Activated T-cell treated with anti-CD3 and anti-CD28 coated beads for 24 hours (primary cell): ENCODE results near the gene NTSR1.

Experiments used
- DNase-seq: peaks from one replicate; pipeline ENCODE4 v3.0.0-alpha.2; 2020; ENCODE audit warnings: low read depth

The NTSR1 gene

DNA sequence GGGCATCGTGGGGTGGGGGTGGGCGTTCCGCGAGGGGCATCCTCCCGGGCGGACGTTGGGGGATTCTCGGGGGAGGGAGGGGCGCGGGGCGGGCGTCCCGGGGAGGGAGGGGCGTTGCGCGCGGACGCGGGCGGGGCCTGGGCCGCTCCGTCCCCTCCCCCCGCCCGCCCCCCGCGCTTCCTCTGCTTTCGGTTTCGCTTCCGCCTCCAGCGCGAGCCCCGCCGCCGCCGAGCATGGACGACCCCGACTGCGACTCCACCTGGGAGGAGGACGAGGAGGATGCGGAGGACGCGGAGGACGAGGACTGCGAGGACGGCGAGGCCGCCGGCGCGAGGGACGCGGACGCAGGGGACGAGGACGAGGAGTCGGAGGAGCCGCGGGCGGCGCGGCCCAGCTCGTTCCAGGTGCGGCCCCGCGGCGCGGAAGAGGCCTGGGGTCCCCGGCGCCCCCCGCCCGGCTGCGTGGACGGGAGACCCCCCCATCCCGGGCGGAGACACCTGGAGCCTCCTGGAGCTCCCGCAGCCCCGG is 96.1 kb downstream of the NTSR1 start, which contains the start of gene OGFR:
Gene OGFR, plus strand, starts transcription at position 209 of the 528 bp plus-strand sequence. Its CDS starts 25 bp downstream, at position 234.
- DNase-seq, result peak; percentile 56

DNA sequence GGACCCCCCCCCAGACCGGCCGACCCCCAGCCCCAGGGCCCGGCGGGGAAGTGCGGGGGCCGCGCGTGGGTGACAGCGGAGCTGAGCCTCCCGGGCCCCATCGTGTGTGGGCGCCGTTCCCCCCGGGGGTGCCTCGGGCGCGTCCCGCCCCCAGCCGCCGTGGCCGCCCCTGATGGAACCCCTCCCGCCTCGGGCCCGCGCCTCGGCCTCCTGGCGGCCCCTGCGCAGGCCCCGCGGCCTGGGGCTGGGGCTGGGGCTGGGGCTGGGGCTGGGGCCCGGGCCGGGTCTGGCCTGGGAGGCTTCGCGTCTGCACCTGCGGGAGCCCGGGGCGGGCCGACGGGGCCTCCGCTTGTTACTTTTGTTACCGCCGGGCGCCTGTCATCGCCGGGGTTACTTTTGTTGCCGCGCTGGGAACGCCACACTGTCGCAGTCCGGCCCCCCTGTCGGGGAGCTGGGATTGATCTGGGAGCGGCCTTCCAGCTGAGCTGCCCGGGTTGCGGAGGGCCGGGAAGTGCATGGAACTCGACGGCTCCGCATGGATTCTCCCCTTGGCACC is 96.6 kb downstream of the NTSR1 start:
- no peak for DNase-seq

DNA sequence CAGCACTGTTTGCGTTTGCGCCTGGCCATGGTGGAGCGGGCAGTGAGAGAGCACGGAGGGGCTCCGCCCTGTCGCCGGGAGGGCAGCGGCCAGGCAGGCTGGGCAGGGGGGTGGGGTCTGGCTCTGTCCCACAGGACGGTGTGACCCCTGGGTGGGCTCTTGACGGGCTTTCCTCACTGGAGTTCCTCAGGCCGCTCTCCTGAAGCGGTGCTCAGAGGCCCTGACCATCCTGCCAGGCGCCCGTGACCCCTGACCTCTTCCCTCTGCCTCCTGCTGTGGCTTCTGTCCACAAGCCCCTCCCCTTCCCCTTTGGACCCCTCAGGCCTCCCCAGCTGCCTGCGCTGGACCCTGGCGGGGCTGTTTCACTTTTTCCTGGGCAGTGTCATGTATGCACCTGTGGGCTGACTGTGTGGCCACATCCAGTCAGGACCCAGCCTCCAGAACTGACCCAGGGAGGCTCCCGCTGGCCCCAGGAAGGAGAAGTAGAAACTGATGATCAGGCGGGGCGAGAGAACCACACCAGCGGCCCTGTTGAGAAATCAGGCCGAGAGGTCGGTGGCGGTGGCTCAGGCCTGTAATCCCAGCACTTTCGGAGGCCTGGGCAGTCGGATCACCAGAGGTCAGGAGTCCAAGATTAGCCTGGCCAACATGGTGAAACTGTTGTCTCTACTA is 97.2 kb downstream of the NTSR1 start:
- DNase-seq, result no peak

DNA sequence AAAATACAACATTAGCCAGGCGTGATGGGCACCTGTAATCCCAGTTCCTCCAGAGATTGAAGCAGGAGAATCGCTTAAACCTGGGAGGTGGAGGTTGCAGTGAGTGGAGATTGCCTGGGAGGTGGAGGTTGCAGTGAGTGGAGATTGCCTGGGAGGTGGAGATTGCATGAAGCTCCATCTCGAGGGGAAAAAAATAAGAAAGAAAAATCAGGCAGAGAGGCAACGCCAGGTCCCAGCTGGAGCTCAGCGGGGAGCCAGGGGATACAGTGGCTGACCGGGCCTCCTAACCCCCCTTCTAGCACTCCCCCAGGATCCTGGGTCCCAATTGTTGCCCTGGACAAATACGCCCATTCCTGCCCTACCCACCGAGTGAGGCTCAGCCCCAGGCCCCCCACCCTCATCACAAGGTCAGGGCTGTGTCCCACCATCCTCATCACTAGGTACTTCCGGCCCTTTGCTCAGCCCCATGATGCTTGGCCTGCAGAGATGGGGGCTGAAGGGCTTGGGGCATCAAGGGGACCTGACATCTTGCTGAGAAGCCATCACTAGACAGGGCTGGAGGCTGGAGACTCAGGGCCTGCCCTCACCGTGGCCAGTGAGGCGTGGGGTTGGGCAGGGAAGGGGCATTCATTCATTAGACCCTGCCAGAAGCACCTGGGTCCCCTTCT is 97.9 kb downstream of the NTSR1 start:
- DNase-seq, result no peak

DNA sequence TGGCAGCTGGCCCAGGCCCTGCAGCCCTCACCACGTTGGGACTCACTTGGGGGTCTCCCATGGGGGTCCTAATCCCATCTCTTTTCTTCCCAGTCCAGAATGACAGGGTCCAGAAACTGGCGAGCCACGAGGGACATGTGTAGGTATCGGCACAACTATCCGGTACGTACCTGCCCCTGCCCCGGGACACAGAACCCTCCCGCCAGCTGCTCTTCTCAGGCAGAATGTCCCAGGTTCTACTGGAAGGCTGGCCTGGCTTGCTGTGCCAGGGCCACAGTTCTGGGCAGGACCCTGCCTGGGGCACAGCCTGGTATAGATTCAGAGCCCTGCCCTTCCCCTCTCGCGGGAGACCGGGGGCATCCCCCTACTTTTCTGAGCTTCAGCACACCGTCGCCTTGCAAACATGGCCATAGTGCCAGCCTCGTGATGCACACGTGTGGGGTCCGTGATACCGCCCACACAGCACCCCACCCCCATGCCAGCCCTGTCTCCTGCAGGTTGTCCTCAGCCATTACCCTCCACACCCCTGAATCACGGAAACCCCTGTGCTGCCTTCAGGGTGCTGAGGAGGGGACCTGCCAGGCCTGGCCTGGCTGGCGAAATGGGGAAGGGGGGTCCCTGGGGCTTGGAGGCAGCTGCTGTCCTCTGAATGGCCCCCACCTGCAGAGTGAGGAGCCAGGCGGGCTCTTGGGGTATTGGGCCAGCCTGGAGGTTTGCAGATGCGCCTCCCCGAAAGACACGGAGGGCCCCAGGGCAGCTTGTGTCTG is 99.0 kb downstream of the NTSR1 start:
- DNase-seq, result no peak

DNA sequence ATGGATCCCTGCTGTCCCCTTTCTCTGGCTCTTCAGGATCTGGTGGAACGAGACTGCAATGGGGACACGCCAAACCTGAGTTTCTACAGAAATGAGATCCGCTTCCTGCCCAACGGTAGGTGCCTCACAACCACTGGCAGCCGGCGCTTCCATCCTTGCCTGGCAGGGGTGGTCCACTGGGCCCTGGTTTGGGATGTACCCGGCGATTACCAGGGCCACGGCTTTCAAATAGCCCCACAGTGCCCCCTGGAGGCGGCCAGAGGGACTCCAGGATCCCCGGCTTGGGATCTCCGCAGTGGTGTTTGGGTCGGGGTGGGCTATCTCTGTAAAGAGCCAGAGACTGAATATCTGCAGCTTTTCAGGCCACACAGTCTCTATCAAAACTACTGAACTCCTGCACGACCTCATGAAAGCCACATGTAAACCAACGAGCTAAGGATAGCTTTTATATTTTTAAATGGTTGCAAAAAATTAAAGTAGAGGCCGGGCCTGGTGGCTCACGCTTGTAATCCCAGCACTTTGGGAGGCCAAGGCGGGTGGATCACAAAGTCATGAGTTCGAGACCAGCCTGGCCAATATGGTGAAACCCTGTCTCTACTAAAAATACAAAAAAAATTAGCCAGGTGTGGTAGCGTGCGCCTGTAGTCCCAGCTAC is 99.7 kb downstream of the NTSR1 start:
- DNase-seq, result peak; percentile 62

DNA sequence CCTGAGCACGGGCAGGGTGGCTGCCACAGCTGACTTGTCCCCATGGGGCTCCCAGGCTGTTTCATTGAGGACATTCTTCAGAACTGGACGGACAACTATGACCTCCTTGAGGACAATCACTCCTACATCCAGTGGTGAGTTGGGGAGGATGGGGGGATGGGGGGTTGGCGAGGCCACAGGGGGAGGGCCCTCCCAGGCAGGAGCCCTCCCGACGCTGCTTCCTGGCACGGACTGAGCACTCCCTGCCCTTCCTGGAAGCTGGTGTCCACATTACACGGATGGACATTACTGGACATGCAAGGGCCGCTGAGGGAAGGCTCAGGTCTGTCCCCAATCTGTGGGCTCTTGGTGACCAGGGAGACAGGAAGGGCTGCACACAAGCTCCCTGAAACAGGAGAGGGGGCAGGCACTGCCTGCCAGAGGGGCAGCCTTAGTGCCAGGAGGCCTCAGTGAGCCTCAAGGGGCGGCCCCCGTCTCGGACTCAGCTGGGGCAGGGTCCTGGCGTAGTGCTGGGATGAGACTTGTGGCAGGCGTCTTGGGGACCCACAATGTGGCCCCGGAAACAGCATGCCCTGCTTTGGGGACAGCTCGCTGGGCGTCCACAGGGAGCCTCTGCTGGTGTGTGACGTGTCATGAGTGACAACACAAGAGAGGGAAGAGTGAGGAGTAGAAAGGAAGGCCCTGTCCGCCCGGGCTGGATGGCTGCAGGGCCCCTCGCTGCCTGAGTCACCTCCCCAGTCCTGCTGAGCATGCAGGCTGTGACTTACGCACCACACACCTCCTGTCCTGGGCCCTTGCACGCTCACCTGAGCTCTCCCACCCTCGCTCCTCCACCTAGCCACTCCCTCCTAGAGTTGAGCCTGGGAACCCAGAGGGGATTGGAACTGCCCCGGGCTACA is 101.1 kb downstream of the NTSR1 start:
- DNase-seq, result no peak

DNA sequence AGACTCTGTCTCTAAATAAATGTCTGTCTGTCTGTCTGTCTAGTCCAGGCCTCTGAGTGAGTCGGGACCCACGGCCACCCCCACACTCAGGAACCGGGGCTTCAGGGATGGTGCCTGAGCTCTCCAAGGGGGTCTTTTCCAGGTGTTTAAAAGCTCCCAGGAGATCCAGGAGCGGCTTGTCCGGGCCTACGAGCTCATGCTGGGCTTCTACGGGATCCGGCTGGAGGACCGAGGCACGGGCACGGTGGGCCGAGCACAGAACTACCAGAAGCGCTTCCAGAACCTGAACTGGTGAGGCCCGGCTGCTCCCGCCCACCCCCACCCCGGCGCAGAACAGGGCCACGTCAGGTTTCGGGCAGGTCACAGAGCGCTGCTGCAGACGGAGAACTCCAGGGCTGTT is 102.7 kb downstream of the NTSR1 start:
- DNase-seq, result no peak

DNA sequence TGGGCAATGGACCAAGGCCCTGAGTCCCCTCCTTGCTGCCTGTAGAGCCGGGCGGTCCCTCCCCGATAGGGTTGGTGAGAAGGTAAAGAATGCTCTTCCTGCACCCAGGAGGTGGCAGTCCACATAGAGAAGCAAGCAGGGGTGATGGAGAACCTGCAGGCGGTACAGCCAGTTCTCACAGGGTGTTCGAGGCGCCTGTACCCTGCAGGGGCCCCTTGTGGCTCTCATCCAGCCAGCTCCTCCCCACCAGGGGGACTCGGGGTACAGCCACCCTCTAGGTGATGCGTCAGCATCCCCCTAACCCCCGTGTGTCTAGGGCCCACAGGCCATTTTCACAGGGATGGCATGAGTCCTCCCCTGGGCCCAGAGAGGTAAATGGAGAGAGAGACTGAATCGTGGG is 103.1 kb downstream of the NTSR1 start:
- no peak for DNase-seq
